ENCODE measurements around the gene HRH2.
"Not testable (repeated sequence)": the region's sequence is repeated elsewhere in the genome, so short reads cannot be mapped to it uniquely, and the experiment has no call there.

The HRH2 gene

DNA sequence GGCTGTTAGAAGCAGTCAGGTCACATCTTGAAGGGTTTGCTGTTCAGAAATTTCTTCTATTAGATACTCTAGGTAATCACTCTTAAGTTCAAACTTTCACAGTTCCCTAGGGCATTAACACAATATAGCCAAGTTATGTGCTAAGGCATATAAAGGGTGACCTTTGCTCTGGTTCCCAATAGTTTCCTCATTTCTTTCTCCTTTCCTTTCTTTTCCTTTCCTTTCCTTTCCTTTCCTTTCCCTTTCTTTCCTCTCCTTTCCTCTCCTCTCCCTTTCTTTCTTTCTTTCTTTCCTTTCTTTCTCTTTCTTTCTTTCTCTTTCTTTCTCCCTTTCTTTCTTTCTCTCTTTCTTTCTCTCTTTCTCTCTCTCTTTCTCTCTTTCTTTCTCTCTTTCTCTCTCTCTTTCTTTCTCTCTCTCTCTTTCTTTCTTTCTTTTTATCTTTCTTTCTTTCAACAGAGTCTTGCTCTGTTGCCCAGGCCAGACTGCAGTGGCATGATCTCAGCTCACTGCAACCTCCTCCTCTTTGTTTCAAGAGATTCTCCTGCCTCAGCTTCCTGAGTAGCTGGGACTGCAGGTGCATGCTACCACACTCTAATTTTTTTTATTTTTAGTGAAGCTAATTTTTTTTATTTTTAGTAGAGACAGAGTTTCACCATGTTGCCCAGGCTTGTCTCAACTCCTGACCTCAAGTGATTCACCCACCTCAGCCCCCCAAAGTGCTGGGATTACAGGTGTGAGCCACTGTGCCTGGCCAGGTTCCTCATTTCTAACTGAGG lies 7.3 kb upstream of the HRH2 start:
- H3K36me3 ChIP-seq (ENCODE audit: control insufficient read depth, insufficient read depth, low read length); H3K27me3 ChIP-seq (ENCODE audit: control insufficient read depth, insufficient read depth, low read length); H3K9ac ChIP-seq (ENCODE audit: low read length); H3K4me3 ChIP-seq (ENCODE audit: low read length); H3K4me1 ChIP-seq (ENCODE audit: control insufficient read depth, insufficient read depth, low read length); H3K9me3 ChIP-seq (ENCODE audit: control insufficient read depth, low read length): not testable (repeated sequence)

DNA sequence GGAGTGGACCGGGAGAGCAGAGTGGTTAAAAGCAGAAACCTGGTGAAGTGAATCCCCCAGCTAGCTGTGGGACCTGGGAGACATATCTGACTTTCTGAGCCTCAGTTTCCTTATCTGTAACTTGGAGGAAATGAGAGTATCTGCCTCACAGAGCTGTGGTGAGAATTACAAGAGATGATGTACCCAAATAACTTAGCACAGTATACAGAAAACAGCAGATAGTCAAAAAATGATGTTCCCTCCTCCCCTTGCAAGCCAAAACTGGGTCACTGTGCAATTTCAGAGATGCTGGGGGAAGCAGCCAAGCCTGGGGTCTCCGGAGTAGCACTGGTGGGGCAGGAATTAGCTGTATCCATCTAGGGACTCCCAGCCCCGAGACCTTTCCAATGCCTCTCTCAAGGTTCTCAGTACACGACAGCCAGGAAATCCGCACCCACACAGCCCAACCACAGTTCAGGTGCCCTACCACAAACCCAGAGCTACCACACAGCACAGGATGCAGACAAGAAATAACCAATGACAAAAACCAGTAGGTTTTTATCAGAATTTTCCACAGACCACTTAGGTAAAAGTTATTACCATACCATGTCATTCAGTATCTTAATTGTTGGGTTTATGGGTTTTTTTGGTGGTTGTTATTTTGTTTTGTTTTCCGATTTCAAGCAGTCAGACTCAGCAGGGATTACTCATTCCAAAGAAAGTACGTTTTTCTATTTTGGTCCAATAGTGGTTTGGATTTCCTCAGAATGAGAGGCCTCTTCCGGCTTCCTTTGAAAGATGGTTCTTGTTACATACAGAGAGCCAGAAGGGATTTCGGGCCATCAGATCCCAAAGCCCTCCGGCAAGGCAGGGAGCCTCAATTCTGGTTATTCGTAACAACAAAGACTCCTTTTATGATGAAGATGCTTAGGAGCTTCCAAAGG lies 4.9 kb upstream of the HRH2 start:
- Histone ChIP-seq H3K36me3 (ENCODE audit: control insufficient read depth, insufficient read depth, low read length) (no peaks in the 10 kb centered on the region), H3K4me3 (ENCODE audit: low read length) (no peak overlapping the region), H3K9ac (ENCODE audit: low read length) (no peak overlapping the region), H3K9me3 (ENCODE audit: control insufficient read depth, low read length) (no peaks in the 10 kb centered on the region), H3K27me3 (ENCODE audit: control insufficient read depth, insufficient read depth, low read length) (peaks cover 19% of the 10 kb centered on the region), H3K4me1 (ENCODE audit: control insufficient read depth, insufficient read depth, low read length) (no peaks in the 10 kb centered on the region)

DNA sequence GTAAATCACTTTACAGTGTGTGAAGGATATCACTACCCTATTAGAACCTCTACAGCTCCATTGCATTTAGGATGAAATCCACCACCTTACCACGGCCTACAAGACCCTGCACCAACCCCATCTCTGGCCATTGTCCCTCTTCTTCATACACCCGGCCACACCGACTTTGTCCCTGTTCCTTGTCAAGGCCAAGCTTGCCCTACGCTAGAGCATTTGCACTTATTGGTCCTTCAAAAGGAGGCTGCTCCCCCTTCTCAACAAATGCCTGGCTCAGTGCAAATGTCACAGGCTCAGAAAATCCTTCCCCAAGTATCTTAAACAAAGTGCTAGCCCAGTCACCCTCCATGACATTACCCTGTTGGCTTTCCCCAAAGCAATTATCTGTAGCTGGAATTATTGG lies 4.1 kb upstream of the HRH2 start:
- Histone ChIP-seq H3K9ac (ENCODE audit: low read length) (no peak overlapping the region), H3K4me1 (ENCODE audit: control insufficient read depth, insufficient read depth, low read length) (no peaks in the 10 kb centered on the region), H3K36me3 (ENCODE audit: control insufficient read depth, insufficient read depth, low read length) (no peaks in the 10 kb centered on the region), H3K4me3 (ENCODE audit: low read length) (no peak overlapping the region), H3K27me3 (ENCODE audit: control insufficient read depth, insufficient read depth, low read length) (peaks cover 27% of the 10 kb centered on the region), H3K9me3 (ENCODE audit: control insufficient read depth, low read length) (no peaks in the 10 kb centered on the region)

DNA sequence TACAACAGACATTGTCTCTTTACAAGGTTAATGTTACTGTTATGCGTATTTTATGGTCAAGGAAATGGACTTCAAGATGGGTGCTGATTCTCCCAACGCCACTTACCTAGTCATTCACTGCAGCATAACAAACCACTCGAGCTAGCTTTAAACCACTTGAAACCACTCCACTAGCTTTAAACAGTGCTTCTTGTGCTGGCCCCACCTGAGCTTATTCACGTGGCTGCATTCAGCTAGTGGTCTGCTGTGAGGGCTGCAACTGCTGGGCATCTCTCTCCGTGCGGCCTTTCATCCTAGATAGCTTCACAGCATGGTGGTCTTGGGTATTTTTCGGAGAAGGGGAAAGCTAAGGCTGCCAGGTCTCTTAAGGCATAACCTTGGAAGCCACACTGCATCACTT lies 3.5 kb upstream of the HRH2 start:
- Histone ChIP-seq H3K4me3 (ENCODE audit: low read length) (no peak overlapping the region), H3K27me3 (ENCODE audit: control insufficient read depth, insufficient read depth, low read length) (peaks cover 31% of the 10 kb centered on the region), H3K36me3 (ENCODE audit: control insufficient read depth, insufficient read depth, low read length) (no peaks in the 10 kb centered on the region), H3K4me1 (ENCODE audit: control insufficient read depth, insufficient read depth, low read length) (no peaks in the 10 kb centered on the region), H3K9me3 (ENCODE audit: control insufficient read depth, low read length) (no peaks in the 10 kb centered on the region), H3K9ac (ENCODE audit: low read length) (no peak overlapping the region)

DNA sequence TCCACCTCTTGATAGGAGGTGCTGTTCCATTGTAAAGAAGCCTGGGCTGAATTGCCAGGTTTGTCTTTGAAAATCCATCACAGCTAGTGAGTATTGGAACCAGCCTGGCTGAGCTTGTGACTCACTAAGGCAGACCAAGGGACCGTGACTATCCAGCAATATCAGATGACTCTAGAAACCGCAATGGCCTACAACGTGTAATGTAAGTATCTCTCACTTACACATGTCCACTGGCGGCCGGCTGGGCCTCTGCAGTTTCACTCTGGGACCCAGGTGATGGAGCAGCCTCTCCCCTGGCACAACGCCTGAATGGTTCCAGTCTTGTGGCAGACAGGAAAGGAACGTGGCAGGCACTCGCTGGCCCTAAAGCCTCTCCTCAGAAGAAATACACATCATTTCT lies 3.1 kb upstream of the HRH2 start:
- H3K27me3 ChIP-seq (ENCODE audit: control insufficient read depth, insufficient read depth, low read length): peaks cover 36% of the 10 kb centered on the region
- no peaks in the 10 kb centered on the region for H3K4me1 ChIP-seq (ENCODE audit: control insufficient read depth, insufficient read depth, low read length)
- no peaks in the 10 kb centered on the region for H3K36me3 ChIP-seq (ENCODE audit: control insufficient read depth, insufficient read depth, low read length)
- no peaks in the 10 kb centered on the region for H3K9me3 ChIP-seq (ENCODE audit: control insufficient read depth, low read length)
- H3K4me3 ChIP-seq (ENCODE audit: low read length): no peak overlapping the region
- H3K9ac ChIP-seq (ENCODE audit: low read length): no peak overlapping the region

DNA sequence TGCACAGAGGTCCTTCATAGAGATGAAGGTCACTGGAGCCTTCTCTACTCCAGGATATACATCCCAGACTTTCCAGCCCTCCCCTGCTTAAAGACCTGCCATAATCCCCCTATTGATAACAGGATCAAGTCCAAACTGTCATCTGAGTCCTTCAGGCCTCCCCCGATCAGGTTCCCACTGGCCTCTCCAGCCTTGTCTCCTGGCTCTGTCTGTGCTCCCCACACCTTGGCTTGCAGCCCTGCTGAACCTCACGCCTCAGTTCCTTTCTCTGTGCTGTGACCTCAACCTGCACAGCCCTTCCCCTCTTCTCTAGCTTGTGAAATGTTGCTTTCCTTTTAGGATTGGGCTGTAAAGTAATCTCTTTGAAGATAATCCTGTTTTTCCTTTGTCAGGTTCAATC lies 2.5 kb upstream of the HRH2 start:
- Histone ChIP-seq H3K9ac (ENCODE audit: low read length) (no peak overlapping the region), H3K9me3 (ENCODE audit: control insufficient read depth, low read length) (no peaks in the 10 kb centered on the region), H3K36me3 (ENCODE audit: control insufficient read depth, insufficient read depth, low read length) (no peaks in the 10 kb centered on the region), H3K4me3 (ENCODE audit: low read length) (no peak overlapping the region), H3K27me3 (ENCODE audit: control insufficient read depth, insufficient read depth, low read length) (peaks cover 39% of the 10 kb centered on the region), H3K4me1 (ENCODE audit: control insufficient read depth, insufficient read depth, low read length) (no peaks in the 10 kb centered on the region)

DNA sequence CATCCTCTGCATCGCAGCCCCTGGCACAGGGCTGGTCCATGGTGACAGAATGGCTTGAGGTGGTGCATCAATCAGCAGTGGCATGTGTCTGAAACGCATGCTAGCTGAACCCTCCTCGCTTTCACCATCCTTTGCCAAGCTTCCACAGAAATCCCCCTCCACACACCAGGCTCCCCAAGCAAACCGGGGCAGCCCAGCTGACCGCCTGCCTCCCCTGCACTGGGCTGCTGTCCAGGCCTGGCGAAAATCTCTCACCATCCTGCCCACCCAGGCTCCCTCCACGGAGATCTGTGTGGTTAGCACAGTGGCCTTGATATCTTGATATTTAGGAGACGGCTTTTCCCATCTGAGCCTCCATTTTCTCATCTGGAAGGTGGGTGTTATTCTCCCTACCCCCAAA lies 905 bp upstream of the HRH2 start:
- Histone ChIP-seq H3K4me3 (ENCODE audit: low read length) (no peak overlapping the region), H3K9me3 (ENCODE audit: control insufficient read depth, low read length) (no peaks in the 10 kb centered on the region), H3K4me1 (ENCODE audit: control insufficient read depth, insufficient read depth, low read length) (no peaks in the 10 kb centered on the region), H3K27me3 (ENCODE audit: control insufficient read depth, insufficient read depth, low read length) (peaks cover 39% of the 10 kb centered on the region), H3K9ac (ENCODE audit: low read length) (no peak overlapping the region), H3K36me3 (ENCODE audit: control insufficient read depth, insufficient read depth, low read length) (no peaks in the 10 kb centered on the region)

DNA sequence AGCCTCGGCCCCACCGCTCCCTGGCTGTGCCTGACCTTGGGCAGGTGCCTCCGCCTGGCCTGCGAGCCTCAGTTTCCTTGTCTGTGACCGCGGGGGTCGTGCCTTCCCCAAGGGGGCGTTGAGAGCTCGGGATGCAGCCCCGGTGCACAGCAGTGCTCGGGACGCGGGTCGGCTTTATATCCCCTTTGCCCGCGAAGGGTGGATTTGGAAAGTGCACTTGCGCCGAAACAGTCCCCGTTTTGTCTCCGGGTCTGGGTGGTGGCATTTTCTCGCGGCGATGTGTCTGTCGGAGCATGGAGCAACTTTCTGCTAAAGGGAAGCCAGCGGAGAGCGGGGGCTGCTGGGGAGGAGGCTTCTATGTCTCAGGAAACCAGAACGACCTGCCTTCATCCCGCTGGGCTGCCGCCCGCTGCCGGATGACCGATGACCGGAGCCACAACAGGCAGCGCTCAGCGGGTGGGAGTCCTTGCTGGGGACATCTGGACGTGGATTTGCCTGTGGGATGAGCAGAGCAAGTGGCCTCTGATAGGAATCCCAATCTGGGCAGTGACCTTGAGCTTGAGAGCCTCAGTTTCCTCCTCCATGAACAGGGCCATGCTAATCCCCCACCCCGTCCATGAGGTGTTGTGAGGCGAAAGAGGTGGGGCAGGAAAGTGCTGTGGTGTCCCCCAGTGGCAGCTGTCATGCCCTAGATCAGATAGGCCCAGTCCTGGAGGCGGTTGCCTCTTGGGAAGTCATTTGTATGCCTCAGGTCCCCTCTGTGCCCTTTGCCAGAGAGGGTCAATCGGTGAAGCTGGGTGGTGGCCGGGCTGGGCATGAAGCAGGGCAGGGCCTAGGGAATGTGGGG lies 651 bp downstream of the HRH2 start:
- Histone ChIP-seq H3K27me3 (ENCODE audit: control insufficient read depth, insufficient read depth, low read length) (peaks cover 36% of the 10 kb centered on the region), H3K36me3 (ENCODE audit: control insufficient read depth, insufficient read depth, low read length) (no peaks in the 10 kb centered on the region), H3K9me3 (ENCODE audit: control insufficient read depth, low read length) (no peaks in the 10 kb centered on the region), H3K4me3 (ENCODE audit: low read length) (no peak overlapping the region), H3K4me1 (ENCODE audit: control insufficient read depth, insufficient read depth, low read length) (no peaks in the 10 kb centered on the region), H3K9ac (ENCODE audit: low read length) (peak overlapping the region; percentile 34)

DNA sequence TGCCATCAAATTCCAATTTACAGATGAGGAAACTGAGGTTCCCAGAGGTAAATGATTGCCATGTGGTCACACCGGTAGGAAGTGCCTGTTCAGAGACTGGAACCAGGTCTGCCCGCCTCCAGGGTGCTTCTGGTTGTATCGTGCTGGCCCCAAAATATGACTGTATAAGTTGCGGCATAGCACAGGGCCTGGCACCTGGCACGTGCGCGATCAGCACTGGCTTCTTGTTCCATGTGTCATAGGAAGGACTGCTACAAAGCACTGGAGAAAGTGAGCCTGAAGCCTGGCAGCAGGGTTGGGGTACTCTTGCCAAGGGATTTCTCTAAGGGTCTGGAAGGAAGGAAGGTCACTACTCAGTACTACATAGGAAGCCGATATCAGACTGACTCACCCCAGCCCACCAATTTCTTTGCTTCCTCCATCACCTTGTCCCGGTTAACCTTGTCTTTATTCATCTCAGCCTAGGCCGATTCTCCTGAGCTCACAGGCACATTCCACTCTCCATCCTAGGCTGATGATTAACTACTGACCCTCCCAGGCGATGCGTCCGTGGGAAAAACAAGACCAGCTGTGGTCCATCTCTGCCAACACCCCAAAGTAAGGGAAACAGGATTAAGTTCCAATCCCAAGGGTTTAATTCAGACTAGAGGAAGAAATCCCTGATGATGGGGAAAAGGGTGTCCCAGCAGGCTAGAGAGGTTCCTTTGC lies 1.8 kb downstream of the HRH2 start:
- H3K9ac ChIP-seq (ENCODE audit: low read length): no peak overlapping the region
- H3K9me3 ChIP-seq (ENCODE audit: control insufficient read depth, low read length): no peaks in the 10 kb centered on the region
- no peak overlapping the region for H3K4me3 ChIP-seq (ENCODE audit: low read length)
- H3K36me3 ChIP-seq (ENCODE audit: control insufficient read depth, insufficient read depth, low read length): no peaks in the 10 kb centered on the region
- no peaks in the 10 kb centered on the region for H3K4me1 ChIP-seq (ENCODE audit: control insufficient read depth, insufficient read depth, low read length)
- peaks cover 36% of the 10 kb centered on the region for H3K27me3 ChIP-seq (ENCODE audit: control insufficient read depth, insufficient read depth, low read length)

DNA sequence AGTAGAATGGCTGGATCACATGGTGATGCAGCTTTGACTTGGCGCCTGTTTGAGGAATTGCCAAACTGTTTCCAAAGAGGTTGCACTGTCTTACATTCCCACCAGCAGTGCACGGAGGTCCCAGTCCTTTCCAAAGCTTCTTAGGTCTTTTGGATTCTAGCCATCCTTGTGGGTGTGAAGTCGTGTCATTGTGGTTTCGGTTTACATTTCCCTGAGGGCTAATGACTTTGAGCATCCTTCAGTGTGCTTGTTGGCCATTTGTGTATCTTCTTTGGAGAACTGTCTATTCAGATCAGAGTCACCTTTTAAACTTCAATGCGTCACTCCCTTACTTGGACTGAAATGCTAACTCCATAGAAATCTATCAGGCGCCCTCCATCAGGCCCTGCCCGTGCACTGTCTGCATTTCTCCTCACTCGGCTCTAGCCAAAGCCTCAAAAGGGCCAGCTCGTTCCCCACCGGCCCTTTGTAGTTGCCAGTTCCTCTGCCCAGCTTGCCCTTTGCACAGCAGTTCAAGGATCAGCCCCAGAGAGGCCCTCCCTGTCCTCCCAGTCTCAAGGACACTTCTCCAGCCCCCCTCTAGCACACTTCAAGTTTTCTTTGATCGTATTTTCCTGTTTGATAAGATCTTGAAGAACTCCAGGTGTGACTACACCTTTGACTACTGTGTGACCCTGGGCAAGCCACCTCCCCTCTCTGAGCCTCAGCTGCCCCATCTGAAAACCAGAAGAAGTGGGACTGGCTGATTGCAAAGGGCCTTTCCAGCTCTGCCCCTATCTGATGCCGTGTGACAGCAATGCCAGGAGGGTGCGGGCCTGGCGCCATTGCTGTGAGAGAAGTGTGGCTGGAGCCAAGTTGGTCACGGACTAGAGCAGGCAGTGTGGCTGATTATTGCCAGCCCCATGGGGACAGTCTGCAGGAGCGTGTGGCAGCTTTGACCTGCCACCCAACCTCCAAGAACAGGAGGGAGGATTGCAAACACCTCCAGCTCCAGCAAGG lies 5.6 kb downstream of the HRH2 start:
- no peaks in the 10 kb centered on the region for H3K9me3 ChIP-seq (ENCODE audit: control insufficient read depth, low read length)
- no peak overlapping the region for H3K4me3 ChIP-seq (ENCODE audit: low read length)
- no peak overlapping the region for H3K9ac ChIP-seq (ENCODE audit: low read length)
- H3K27me3 ChIP-seq (ENCODE audit: control insufficient read depth, insufficient read depth, low read length): peaks cover 15% of the 10 kb centered on the region
- no peaks in the 10 kb centered on the region for H3K36me3 ChIP-seq (ENCODE audit: control insufficient read depth, insufficient read depth, low read length)
- H3K4me1 ChIP-seq (ENCODE audit: control insufficient read depth, insufficient read depth, low read length): no peaks in the 10 kb centered on the region

Data from mucosa of stomach (tissue), 1 donor.